ENCODE data around the gene MYH7. TPM values are rescaled to one million over a fixed set of nuclear protein-coding genes. Genes with fewer than 3 reads are reported as not detected.

The MYH7 gene
- polyA plus RNA-seq, 2 donors = 0.08 to 0.12 TPM

- no peaks in the 10 kb centered on the region for H3K4me1 ChIP-seq (ENCODE audit: control insufficient read depth in 2 of 2, insufficient read depth in 2 of 2, low read length in 1 of 2)
- H3K9me3 ChIP-seq (ENCODE audit: control insufficient read depth in 2 of 2, insufficient read depth in 1 of 2, low read depth in 1 of 2, low read length in 1 of 2) = no peaks in the 10 kb centered on the region
- H3K27me3 ChIP-seq (ENCODE audit: control insufficient read depth in 1 of 2, insufficient read depth in 2 of 2, low read length in 2 of 2) = no peaks in the 10 kb centered on the region
- H3K27ac ChIP-seq (ENCODE audit: low read depth in 2 of 2, low read length in 1 of 2) = no peak overlapping the region
- no peak overlapping the region for H3K4me3 ChIP-seq (ENCODE audit: low read depth in 1 of 2, low read length in 2 of 2)
- no peaks in the 10 kb centered on the region for H3K36me3 ChIP-seq (ENCODE audit: control insufficient read depth in 2 of 2, insufficient read depth in 2 of 2, low read length in 1 of 2)
- WGBS, 2 donors = 14 to 30% methylated on average over 1 of the region's 1 CpG
Measured at GRCh38 chr14:23441076-23441475, 5.6 kb upstream of the MYH7 start.

- H3K9me3 ChIP-seq (ENCODE audit: control insufficient read depth in 2 of 2, insufficient read depth in 1 of 2, low read depth in 1 of 2, low read length in 1 of 2) = no peaks in the 10 kb centered on the region
- H3K4me3 ChIP-seq (ENCODE audit: low read depth in 1 of 2, low read length in 2 of 2) = no peak overlapping the region
- no peak overlapping the region for H3K27ac ChIP-seq (ENCODE audit: low read depth in 2 of 2, low read length in 1 of 2)
- no peaks in the 10 kb centered on the region for H3K4me1 ChIP-seq (ENCODE audit: control insufficient read depth in 2 of 2, insufficient read depth in 2 of 2, low read length in 1 of 2)
- H3K36me3 ChIP-seq (ENCODE audit: control insufficient read depth in 2 of 2, insufficient read depth in 2 of 2, low read length in 1 of 2) = no peaks in the 10 kb centered on the region
- WGBS, 2 donors = 86 to 89% methylated on average over 6 of the region's 6 CpGs
- H3K27me3 ChIP-seq (ENCODE audit: control insufficient read depth in 1 of 2, insufficient read depth in 2 of 2, low read length in 2 of 2) = no peaks in the 10 kb centered on the region
Measured at GRCh38 chr14:23439107-23439835, 3.8 kb upstream of the MYH7 start.

GRCh38 chr14:23438101-23438971 is 2.9 kb upstream of the MYH7 start:
- Histone ChIP-seq H3K27ac (ENCODE audit: low read depth in 2 of 2, low read length in 1 of 2) (no peak overlapping the region), H3K9me3 (ENCODE audit: control insufficient read depth in 2 of 2, insufficient read depth in 1 of 2, low read depth in 1 of 2, low read length in 1 of 2) (no peaks in the 10 kb centered on the region), H3K4me3 (ENCODE audit: low read depth in 1 of 2, low read length in 2 of 2) (no peak overlapping the region), H3K27me3 (ENCODE audit: control insufficient read depth in 1 of 2, insufficient read depth in 2 of 2, low read length in 2 of 2) (no peaks in the 10 kb centered on the region), H3K4me1 (ENCODE audit: control insufficient read depth in 2 of 2, insufficient read depth in 2 of 2, low read length in 1 of 2) (no peaks in the 10 kb centered on the region), H3K36me3 (ENCODE audit: control insufficient read depth in 2 of 2, insufficient read depth in 2 of 2, low read length in 1 of 2) (no peaks in the 10 kb centered on the region)
- 58 to 69% methylated on average over 15 of the region's 15 CpGs for WGBS, 2 donors

GRCh38 chr14:23437133-23438100 is 2.0 kb upstream of the MYH7 start:
- no peak overlapping the region for H3K4me3 ChIP-seq (ENCODE audit: low read depth in 1 of 2, low read length in 2 of 2)
- 70 to 78% methylated on average over 8 of the region's 8 CpGs for WGBS, 2 donors
- no peaks in the 10 kb centered on the region for H3K36me3 ChIP-seq (ENCODE audit: control insufficient read depth in 2 of 2, insufficient read depth in 2 of 2, low read length in 1 of 2)
- no peak overlapping the region for H3K27ac ChIP-seq (ENCODE audit: low read depth in 2 of 2, low read length in 1 of 2)
- H3K9me3 ChIP-seq (ENCODE audit: control insufficient read depth in 2 of 2, insufficient read depth in 1 of 2, low read depth in 1 of 2, low read length in 1 of 2) = no peaks in the 10 kb centered on the region
- no peaks in the 10 kb centered on the region for H3K4me1 ChIP-seq (ENCODE audit: control insufficient read depth in 2 of 2, insufficient read depth in 2 of 2, low read length in 1 of 2)
- H3K27me3 ChIP-seq (ENCODE audit: control insufficient read depth in 1 of 2, insufficient read depth in 2 of 2, low read length in 2 of 2) = no peaks in the 10 kb centered on the region

GRCh38 chr14:23436327-23437132 is 1.1 kb upstream of the MYH7 start:
- Histone ChIP-seq H3K36me3 (ENCODE audit: control insufficient read depth in 2 of 2, insufficient read depth in 2 of 2, low read length in 1 of 2) (no peaks in the 10 kb centered on the region), H3K27ac (ENCODE audit: low read depth in 2 of 2, low read length in 1 of 2) (no peak overlapping the region)

GRCh38 chr14:23434488-23435222 is 805 bp downstream of the MYH7 start:
- Histone ChIP-seq H3K27me3 (ENCODE audit: control insufficient read depth in 1 of 2, insufficient read depth in 2 of 2, low read length in 2 of 2) (no peaks in the 10 kb centered on the region), H3K27ac (ENCODE audit: low read depth in 2 of 2, low read length in 1 of 2) (no peak overlapping the region), H3K9me3 (ENCODE audit: control insufficient read depth in 2 of 2, insufficient read depth in 1 of 2, low read depth in 1 of 2, low read length in 1 of 2) (no peaks in the 10 kb centered on the region), H3K4me3 (ENCODE audit: low read depth in 1 of 2, low read length in 2 of 2) (no peak overlapping the region), H3K4me1 (ENCODE audit: control insufficient read depth in 2 of 2, insufficient read depth in 2 of 2, low read length in 1 of 2) (no peaks in the 10 kb centered on the region), H3K36me3 (ENCODE audit: control insufficient read depth in 2 of 2, insufficient read depth in 2 of 2, low read length in 1 of 2) (no peaks in the 10 kb centered on the region)
- 78% methylated on average over 8 of the region's 8 CpGs for WGBS, 2 donors

More at GRCh38 chr14:23436327-23437132, 1.1 kb upstream of the MYH7 start:
- no peaks in the 10 kb centered on the region for H3K4me1 ChIP-seq (ENCODE audit: control insufficient read depth in 2 of 2, insufficient read depth in 2 of 2, low read length in 1 of 2)
- no peaks in the 10 kb centered on the region for H3K27me3 ChIP-seq (ENCODE audit: control insufficient read depth in 1 of 2, insufficient read depth in 2 of 2, low read length in 2 of 2)
- H3K9me3 ChIP-seq (ENCODE audit: control insufficient read depth in 2 of 2, insufficient read depth in 1 of 2, low read depth in 1 of 2, low read length in 1 of 2) = no peaks in the 10 kb centered on the region
- 65 to 70% methylated on average over 15 of the region's 15 CpGs for WGBS, 2 donors
- H3K4me3 ChIP-seq (ENCODE audit: low read depth in 1 of 2, low read length in 2 of 2) = no peak overlapping the region

- Histone ChIP-seq H3K27ac (ENCODE audit: low read depth in 2 of 2, low read length in 1 of 2) (no peak overlapping the region), H3K4me1 (ENCODE audit: control insufficient read depth in 2 of 2, insufficient read depth in 2 of 2, low read length in 1 of 2) (no peaks in the 10 kb centered on the region), H3K4me3 (ENCODE audit: low read depth in 1 of 2, low read length in 2 of 2) (no peak overlapping the region), H3K9me3 (ENCODE audit: control insufficient read depth in 2 of 2, insufficient read depth in 1 of 2, low read depth in 1 of 2, low read length in 1 of 2) (no peaks in the 10 kb centered on the region), H3K36me3 (ENCODE audit: control insufficient read depth in 2 of 2, insufficient read depth in 2 of 2, low read length in 1 of 2) (no peaks in the 10 kb centered on the region), H3K27me3 (ENCODE audit: control insufficient read depth in 1 of 2, insufficient read depth in 2 of 2, low read length in 2 of 2) (no peaks in the 10 kb centered on the region)
- WGBS, 2 donors = 79 to 81% methylated on average over 10 of the region's 10 CpGs
Measured at GRCh38 chr14:23433457-23433856, 2.0 kb downstream of the MYH7 start.

- 77 to 85% methylated on average over 10 of the region's 10 CpGs for WGBS, 2 donors
- no peaks in the 10 kb centered on the region for H3K36me3 ChIP-seq (ENCODE audit: control insufficient read depth in 2 of 2, insufficient read depth in 2 of 2, low read length in 1 of 2)
- no peak overlapping the region for H3K27ac ChIP-seq (ENCODE audit: low read depth in 2 of 2, low read length in 1 of 2)
- no peaks in the 10 kb centered on the region for H3K9me3 ChIP-seq (ENCODE audit: control insufficient read depth in 2 of 2, insufficient read depth in 1 of 2, low read depth in 1 of 2, low read length in 1 of 2)
- no peak overlapping the region for H3K4me3 ChIP-seq (ENCODE audit: low read depth in 1 of 2, low read length in 2 of 2)
- no peaks in the 10 kb centered on the region for H3K4me1 ChIP-seq (ENCODE audit: control insufficient read depth in 2 of 2, insufficient read depth in 2 of 2, low read length in 1 of 2)
- H3K27me3 ChIP-seq (ENCODE audit: control insufficient read depth in 1 of 2, insufficient read depth in 2 of 2, low read length in 2 of 2) = no peaks in the 10 kb centered on the region
Measured at GRCh38 chr14:23432946-23433345, 2.5 kb downstream of the MYH7 start.
